Spleen (tissue), 11 donors: Measurements from ENCODE around the gene CAV1. TPM values are rescaled to one million over a fixed set of nuclear protein-coding genes. Genes with fewer than 3 reads are reported as not detected.

Experiments
- DNase-seq: peaks from one replicate; pipeline ENCODE4 v3.0.0-alpha.2; 2020
- H3K27ac ChIP-seq, 8 donors: fragments of 200-600 bp; sonication (generic) in 7 of 8; 1 replicate in 4 of 8; 2 replicates in 4 of 8; pipeline versions ENCODE4 v1.5.0 to v1.8.0; 2016 to 2021; ENCODE audit warnings: inconsistent platforms in 4 of 8, mild to moderate bottlenecking in 4 of 8, moderate library complexity in 1 of 8
- H3K27me3 ChIP-seq, 7 donors: fragments of 200-600 bp; sonication (generic) in 6 of 7; replicated peaks in 1 of 7; 1 replicate in 4 of 7; 2 replicates in 3 of 7; pipeline versions ENCODE4 v1.5.0 to v1.8.0; 2016 to 2021; ENCODE audit warnings: inconsistent platforms in 3 of 7, mild to moderate bottlenecking in 1 of 7
- H3K36me3 ChIP-seq, 6 donors: fragments of 200-600 bp; sonication (generic) in 5 of 6; 1 replicate in 4 of 6; 2 replicates in 2 of 6; pipeline versions ENCODE4 v1.5.0 to v1.8.0; 2016 to 2021; ENCODE audit warnings: inconsistent platforms in 2 of 6
- H3K4me1 ChIP-seq, 6 donors: fragments of 200-600 bp; sonication (generic) in 5 of 6; 1 replicate in 3 of 6; 2 replicates in 3 of 6; pipeline versions ENCODE4 v1.5.0 to v1.8.0; 2016 to 2021; ENCODE audit warnings: inconsistent platforms in 3 of 6
- H3K4me3 ChIP-seq, 8 donors: fragments of 200-600 bp; sonication (generic) in 7 of 8; 1 replicate in 4 of 8; 2 replicates in 4 of 8; pipeline versions ENCODE4 v1.5.0 to v1.8.0; 2016 to 2021; ENCODE audit warnings: inconsistent platforms in 4 of 8, mild to moderate bottlenecking in 4 of 8, moderate library complexity in 2 of 8
- H3K9me3 ChIP-seq, 8 donors: fragments of 200-600 bp; sonication (generic) in 7 of 8; 1 replicate in 4 of 8; 2 replicates in 4 of 8; pipeline versions ENCODE4 v1.5.0 to v1.8.0; 2016 to 2021; ENCODE audit warnings: inconsistent platforms in 4 of 8
- CTCF ChIP-seq, 11 experiments: fragments of 200-600 bp in 7 of 11; fragments of 450-650 bp in 4 of 11; sonication (generic) in 4 of 11; IDR thresholded peaks in 8 of 11; conservative IDR thresholded peaks in 3 of 11; 1 replicate in 7 of 11; 2 replicates in 4 of 11; pipeline versions ENCODE4 v1.4.0 to v1.8.0; 2016 to 2021; ENCODE audit warnings: antibody characterized with exemption in 11 of 11, inconsistent platforms in 4 of 11, mild to moderate bottlenecking in 1 of 11
- POLR2A ChIP-seq, 3 donors: fragments of 450-650 bp; IDR thresholded peaks; one replicate each; pipeline ENCODE4 v1.5.1; 2017; ENCODE audit warnings: antibody characterized with exemption in 3 of 3, mild to moderate bottlenecking in 1 of 3
- POLR2AphosphoS5 ChIP-seq, 3 donors: sonication (generic); formaldehyde crosslinking; IDR thresholded peaks; one replicate each; pipeline ENCODE4 v1.5.1; 2017; ENCODE audit warnings: antibody characterized with exemption in 3 of 3
- WGBS, 5 donors: extraction: QIAGEN DNeasy Blood & Tissue Kit in 3 of 5; methylation state at CpG; one replicate each; pipeline versions ENCODE4 v1.1.5 to v1.1.7; 2013 to 2018; 5-methylcytosine and 5-hydroxymethylcytosine counted together
- intact Hi-C: fragments of 100-400 bp; cut with DNase I; formaldehyde crosslinking; loops from one replicate; pipeline ENCODE4 v1.15.0; 2023; ENCODE audit warnings: low total_unique reads
- polyA plus RNA-seq, 3 donors: library from polyadenylated mRNA; stranded (reverse); fragments of 200-250 nt; gene quantifications; one replicate each; pipeline ENCODE4 v1.2.1, GENCODE V29; 2013
- total RNA-seq, 7 donors: library from RNA; depleted of rRNA in 3 of 7; stranded (reverse); fragments of >200 nt in 3 of 7; fragmentation: NEBNext Ultra II Directional in 4 of 7; extraction: Animal tissue kit (Norgen Biotek cat#: 25700) in 4 of 7; gene quantifications; one replicate each; pipeline versions ENCODE4 v1.1.0 to v1.2.1, GENCODE V29; 2016 to 2021
- donor health status: healthy with polysubstance abuse.
- donor health status: DM: no; HTN: no; CAD: no; lungs with moderate emphysema.
- donor health status: DM: no; HTN: no; CAD: no.
- donor health status: Bipolar disorder and iron deficiency.
- donor health status: healthy.
- donor health status: DM: no; HTN: no; CAD: no.
- donor health status: DM: yes; HTN: yes; CAD: no.

Gene CAV1
- total and polyA plus RNA-seq, 10 donors: 26.8 to 404 (median 183) TPM

DNA sequence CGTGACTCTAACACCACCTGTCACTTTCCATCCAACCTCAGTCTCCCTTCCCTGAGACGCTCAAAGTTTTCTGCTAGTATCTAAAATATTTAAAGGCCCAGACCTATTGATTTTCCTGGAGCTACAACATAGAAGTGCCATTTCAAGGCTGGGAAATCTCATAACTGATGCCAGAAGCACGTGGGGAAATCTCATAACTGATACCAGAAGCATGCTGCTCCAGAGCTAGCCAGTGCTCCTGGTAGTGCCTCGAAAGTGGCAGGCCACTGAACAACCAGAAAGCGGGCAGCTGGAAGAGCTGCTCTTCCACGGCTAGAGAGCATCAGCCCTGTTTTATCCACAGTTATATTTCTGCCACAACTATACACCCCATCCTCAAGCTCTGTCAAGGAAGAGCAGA, 72.5 kb downstream of the CAV1 start:
- H3K4me3 ChIP-seq: no peak overlapping the region
- TF ChIP-seq POLR2A (IDR thresholded peaks at IDR 0.05) (no peak), CTCF (IDR thresholded peaks at IDR 0.05 in 8 of 11, conservative IDR thresholded peaks at IDR 0.05 in 3 of 11) (no peak), POLR2AphosphoS5 (IDR thresholded peaks at IDR 0.05) (no peak)
- intact Hi-C loops: no loop called here
- no peaks in the 10 kb centered on the region for H3K36me3 ChIP-seq
- H3K9me3 ChIP-seq: no peaks in the 10 kb centered on the region
- peaks cover 4 to 18% (median 10%) of the 10 kb centered on the region in 6 donors for H3K4me1 ChIP-seq
- H3K27ac ChIP-seq: peak overlapping the region in 1 of 8 donors; percentile 26
- WGBS, 5 donors: 80 to 85% (median 82%) methylated on average over 6 of the region's 6 CpGs
- DNase-seq: no peak
- H3K27me3 ChIP-seq: peaks cover 0 to 21% (median 0%) of the 10 kb centered on the region in 7 donors

GRCh38 chr7:116598278-116598677, 73.4 kb downstream of the CAV1 start:
- H3K36me3 ChIP-seq: no peaks in the 10 kb centered on the region
- no peak for DNase-seq
- peaks cover 0 to 13% (median 0%) of the 10 kb centered on the region in 7 donors for H3K27me3 ChIP-seq
- no peak for TF ChIP-seq CTCF (IDR thresholded peaks at IDR 0.05 in 8 of 11, conservative IDR thresholded peaks at IDR 0.05 in 3 of 11)
- TF ChIP-seq POLR2AphosphoS5 (IDR thresholded peaks at IDR 0.05): no peak
- TF ChIP-seq POLR2A (IDR thresholded peaks at IDR 0.05): no peak
- intact Hi-C loops: no loop called here
- H3K9me3 ChIP-seq: no peaks in the 10 kb centered on the region
- H3K4me1 ChIP-seq: peaks cover 0 to 9% (median 3%) of the 10 kb centered on the region in 6 donors
- no peak overlapping the region for H3K4me3 ChIP-seq
- no peak overlapping the region for H3K27ac ChIP-seq
- WGBS, 5 donors: 88 to 94% (median 89%) methylated on average over 5 of the region's 5 CpGs

DNA sequence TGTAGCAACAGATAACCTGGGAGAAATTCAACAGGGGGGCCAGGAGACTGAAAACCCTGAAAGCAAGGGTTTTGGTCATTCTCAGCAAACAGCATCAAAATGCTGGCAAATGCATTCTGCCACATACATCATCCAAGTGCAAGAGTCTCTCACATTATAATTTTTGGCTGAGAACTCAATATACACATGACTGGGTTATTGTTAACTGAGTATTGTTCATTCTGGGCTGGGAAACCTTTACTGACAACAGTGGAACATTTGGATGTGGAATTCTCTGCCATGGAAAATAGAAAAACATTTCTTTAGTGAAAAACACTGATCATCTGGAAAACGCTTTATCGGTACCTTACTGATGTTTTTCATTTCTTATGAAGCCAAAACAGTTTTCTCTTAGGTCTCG, 74.0 kb downstream of the CAV1 start:
- peaks cover 0 to 8% (median 0%) of the 10 kb centered on the region in 7 donors for H3K27me3 ChIP-seq
- TF ChIP-seq POLR2A (IDR thresholded peaks at IDR 0.05): no peak
- TF ChIP-seq POLR2AphosphoS5 (IDR thresholded peaks at IDR 0.05): no peak
- no peak for TF ChIP-seq CTCF (IDR thresholded peaks at IDR 0.05 in 8 of 11, conservative IDR thresholded peaks at IDR 0.05 in 3 of 11)
- no peaks in the 10 kb centered on the region for H3K36me3 ChIP-seq
- peaks cover 0 to 7% (median under 1%) of the 10 kb centered on the region in 6 donors for H3K4me1 ChIP-seq
- no peaks in the 10 kb centered on the region for H3K9me3 ChIP-seq
- no peak overlapping the region for H3K27ac ChIP-seq
- no peak for DNase-seq
- WGBS, 5 donors: 89 to 98% (median 96%) methylated on average over 3 of the region's 3 CpGs
- no peak overlapping the region for H3K4me3 ChIP-seq
- intact Hi-C loops: no loop called here

- no peak overlapping the region for H3K4me3 ChIP-seq
- H3K9me3 ChIP-seq: no peaks in the 10 kb centered on the region
- no peak overlapping the region for H3K27ac ChIP-seq
- 45 to 69% (median 63%) methylated on average over 2 of the region's 2 CpGs for WGBS, 5 donors
- intact Hi-C loops: no loop called here
- no peaks in the 10 kb centered on the region for H3K4me1 ChIP-seq
- no peaks in the 10 kb centered on the region for H3K36me3 ChIP-seq
- H3K27me3 ChIP-seq: no peaks in the 10 kb centered on the region
- DNase-seq: no peak
- TF ChIP-seq POLR2AphosphoS5 (IDR thresholded peaks at IDR 0.05) (no peak), CTCF (IDR thresholded peaks at IDR 0.05 in 8 of 11, conservative IDR thresholded peaks at IDR 0.05 in 3 of 11) (no peak), POLR2A (IDR thresholded peaks at IDR 0.05) (no peak)
These were observed 76.6 kb downstream of the CAV1 start for GRCh38 chr7:116601426-116601825.
